K562 (cell line): ENCODE results near the gene FPR1. TPM values are rescaled to one million over a fixed set of nuclear protein-coding genes. Genes with fewer than 3 reads are reported as not detected.

Experiments
- ARID1B ChIP-seq: fragments of 450-650 bp; IDR thresholded peaks from 2 replicates; pipeline ENCODE4 v1.6.1; 2016; ENCODE audit warnings: antibody characterized with exemption, mild to moderate bottlenecking, inconsistent platforms
- CEBPG ChIP-seq, 3 experiments: fragments of 200-800 bp in 1 of 3; sonication (Bioruptor generic) in 1 of 3; sonication (generic) in 1 of 3; formaldehyde crosslinking in 1 of 3; IDR thresholded peaks in 2 of 3; conservative IDR thresholded peaks in 1 of 3; 2 replicates each; pipeline versions ENCODE4 v1.6.1 to v1.8.0; 2016 to 2022; ENCODE audit warnings: missing compliant biosample characterization in 2 of 3, missing genetic modification characterization in 2 of 3, mild to moderate bottlenecking in 1 of 3, missing genetic modification reagents in 1 of 3
- FOXM1 ChIP-seq, 2 experiments: fragments of 450-650 bp in 1 of 2; sonication (generic) in 1 of 2; formaldehyde crosslinking in 1 of 2; IDR thresholded peaks; 2 replicates each; pipeline versions ENCODE4 v1.6.1 to v1.9.0; 2017 to 2022; ENCODE audit warnings: low read depth in 2 of 2, mild to moderate bottlenecking in 2 of 2, missing genetic modification reagents in 1 of 2, moderate library complexity in 1 of 2
- FUS ChIP-seq: fragments of 200-400 bp; formaldehyde crosslinking; optimal IDR thresholded peaks from 2 replicates; pipeline ENCODE3; 2017; ENCODE audit warnings: low read depth, low read length
- KDM5B ChIP-seq: fragments of 200-600 bp; sonication (generic); IDR thresholded peaks from 2 replicates; pipeline ENCODE4 v1.6.1; 2012; ENCODE audit warnings: low read depth, mild to moderate bottlenecking, moderate library complexity, low read length, control low read depth, inconsistent platforms; ENCODE audit not compliant: insufficient replicate concordance
- MAFG ChIP-seq: fragments of 450-650 bp; conservative IDR thresholded peaks from 2 replicates; pipeline ENCODE4 v1.6.1; 2016; ENCODE audit warnings: missing genetic modification characterization, missing compliant biosample characterization
- NCOR1 ChIP-seq: fragments of 450-650 bp; IDR thresholded peaks from 2 replicates; pipeline ENCODE4 v1.6.1; 2016; ENCODE audit warnings: mild to moderate bottlenecking, moderate library complexity
- NFE2L1 ChIP-seq: fragments of 450-650 bp; IDR thresholded peaks from 2 replicates; pipeline ENCODE4 v1.6.1; 2016; ENCODE audit warnings: missing genetic modification characterization, low read depth, mild to moderate bottlenecking, missing compliant biosample characterization, moderate library complexity, borderline replicate concordance
- NR2C1 ChIP-seq, 2 experiments: fragments of 450-650 bp; IDR thresholded peaks; 2 replicates each; pipeline ENCODE4 v1.6.1; 2017; ENCODE audit warnings: mild to moderate bottlenecking in 2 of 2, antibody characterized with exemption in 1 of 2, inconsistent platforms in 1 of 2, missing compliant biosample characterization in 1 of 2, missing genetic modification characterization in 1 of 2
- RCOR1 ChIP-seq, 2 experiments: IDR thresholded peaks; 2 replicates each; pipeline ENCODE4 v1.6.1; 2012; ENCODE audit warnings: low read depth in 2 of 2, low read length in 2 of 2, borderline replicate concordance in 1 of 2, improper control_type of control experiment in 1 of 2
- SMAD3 ChIP-seq: fragments of 450-650 bp; formaldehyde crosslinking; conservative IDR thresholded peaks from 2 replicates; pipeline ENCODE4 v1.4.0; 2020; ENCODE audit warnings: mild to moderate bottlenecking
- ZBTB17 ChIP-seq: fragments of 450-650 bp; formaldehyde crosslinking; IDR thresholded peaks from 2 replicates; pipeline ENCODE4 v1.4.0; 2020; ENCODE audit warnings: mild to moderate bottlenecking
- ZFP36 ChIP-seq: fragments of 150-350 bp; IDR thresholded peaks from 2 replicates; pipeline ENCODE4 v1.6.1; 2018; ENCODE audit warnings: low read length, low read depth; ENCODE audit not compliant: partially characterized antibody
- ZFX ChIP-seq: sonication (generic); formaldehyde crosslinking; IDR thresholded peaks from 2 replicates; pipeline ENCODE4 v1.8.0; 2022; ENCODE audit warnings: mild to moderate bottlenecking, missing genetic modification reagents, moderate library complexity
- ZNF561 ChIP-seq: fragments of 450-650 bp; formaldehyde crosslinking; conservative IDR thresholded peaks from 2 replicates; pipeline ENCODE4 v1.4.0; 2020; ENCODE audit warnings: mild to moderate bottlenecking, moderate library complexity
- polyA plus RNA-seq, 8 experiments: library from polyadenylated mRNA; depleted of rRNA in 4 of 8; stranded (reverse) in 5 of 8; unstranded in 3 of 8; fragments of >200 nt; fragmentation: Nextera tagmentation in 2 of 8; fragmentation: Illumina TruSeq in 1 of 8; extraction: Ambion mirVana in 2 of 8; extraction: Trizol in 1 of 8; gene quantifications; 2 replicates each; pipeline versions ENCODE4 v1.2.1 to v1.2.3, GENCODE V29; 2011 to 2014; ENCODE audit warnings: inconsistent platforms in 1 of 8, missing spikeins in 1 of 8
- total RNA-seq, 7 experiments: library from RNA; depleted of rRNA in 6 of 7; stranded (reverse); fragments of >200 nt in 6 of 7; fragmentation: Illumina TruSeq in 2 of 7; extraction: Trizol in 2 of 7; gene quantifications; 2 replicates each; pipeline versions ENCODE4 v1.2.1 to v1.2.3, GENCODE V29; 2011 to 2021; ENCODE audit warnings: low replicate concordance in 1 of 7
- TF ChIP-seq, protein P1 (sequence below), 2 experiments: fragments of 450-650 bp; IDR thresholded peaks; 2 replicates each; pipeline ENCODE4 v1.6.1; 2016
- TF ChIP-seq, protein P2 (sequence below): sonication (generic); formaldehyde crosslinking; IDR thresholded peaks from 2 replicates; pipeline ENCODE4 v1.8.0; 2022; ENCODE audit warnings: missing genetic modification reagents, mild to moderate bottlenecking, moderate library complexity, borderline replicate concordance
- TF ChIP-seq, protein P3 (sequence below): fragments of 250-450 bp; sonication (Bioruptor Pico); IDR thresholded peaks from 2 replicates; pipeline ENCODE4 v1.4.0; 2020
- TF ChIP-seq, protein P4 (sequence below): fragments of 250-450 bp; sonication (Bioruptor Pico); IDR thresholded peaks from 2 replicates; pipeline ENCODE4 v1.4.0; 2020; ENCODE audit warnings: mild to moderate bottlenecking

Gene FPR1
- total and polyA plus RNA-seq, 9 of the 15 experiments (the other 6 are each of a cell fraction or from before 2014, with no cell fraction given) = 0.06 to 0.25 (median 0.14) TPM; not detected in 4

DNA sequence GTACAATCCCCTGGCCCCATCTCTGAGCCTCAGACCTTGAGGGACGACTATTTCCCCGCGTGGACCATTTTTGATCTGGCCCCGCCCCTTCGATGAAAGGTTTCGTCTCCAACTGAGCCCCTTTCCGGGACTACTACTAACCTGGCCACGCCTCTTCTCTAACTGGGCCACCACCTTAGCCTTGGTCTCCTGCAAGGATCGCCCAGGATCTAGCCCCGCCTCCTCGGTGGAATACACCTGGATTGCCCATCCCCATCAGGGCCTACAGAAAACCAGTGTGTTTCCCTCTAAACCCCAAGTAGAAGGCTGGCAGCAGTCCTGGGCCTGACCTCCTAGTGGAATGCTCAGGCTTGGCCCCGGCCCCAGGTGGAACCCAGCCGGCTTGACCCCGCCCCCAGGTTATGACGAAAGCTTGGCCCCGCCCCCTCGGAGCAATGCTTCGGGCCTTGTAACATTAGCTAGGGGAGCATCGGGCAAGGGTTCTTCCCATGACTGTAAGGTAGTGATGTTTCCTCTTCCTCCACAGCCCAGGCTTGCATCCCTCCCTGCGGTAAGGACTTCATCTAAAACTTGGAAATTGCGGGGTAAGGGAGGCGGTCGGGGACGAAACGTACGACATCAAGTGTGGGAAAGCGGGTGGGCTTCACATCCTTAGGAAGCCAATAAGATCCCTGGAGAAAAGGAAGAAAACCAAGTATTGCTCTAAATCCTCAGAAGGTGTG, 49.4 kb downstream of the FPR1 start (continued):
- TF ChIP-seq CEBPG (CRISPR knock-in tag; IDR thresholded peaks at IDR 0.05) = no peak
- TF ChIP-seq CEBPG (tag; conservative IDR thresholded peaks at IDR 0.05 in 1 of 2, IDR thresholded peaks at IDR 0.05 in 1 of 2) = 0 out of 4 replicates have a peak, but pooled peaks of 1 of the 2 experiments have one; percentile 18
- no peak for TF ChIP-seq ZNF561 (CRISPR knock-in tag)
- TF ChIP-seq, protein P1, sequence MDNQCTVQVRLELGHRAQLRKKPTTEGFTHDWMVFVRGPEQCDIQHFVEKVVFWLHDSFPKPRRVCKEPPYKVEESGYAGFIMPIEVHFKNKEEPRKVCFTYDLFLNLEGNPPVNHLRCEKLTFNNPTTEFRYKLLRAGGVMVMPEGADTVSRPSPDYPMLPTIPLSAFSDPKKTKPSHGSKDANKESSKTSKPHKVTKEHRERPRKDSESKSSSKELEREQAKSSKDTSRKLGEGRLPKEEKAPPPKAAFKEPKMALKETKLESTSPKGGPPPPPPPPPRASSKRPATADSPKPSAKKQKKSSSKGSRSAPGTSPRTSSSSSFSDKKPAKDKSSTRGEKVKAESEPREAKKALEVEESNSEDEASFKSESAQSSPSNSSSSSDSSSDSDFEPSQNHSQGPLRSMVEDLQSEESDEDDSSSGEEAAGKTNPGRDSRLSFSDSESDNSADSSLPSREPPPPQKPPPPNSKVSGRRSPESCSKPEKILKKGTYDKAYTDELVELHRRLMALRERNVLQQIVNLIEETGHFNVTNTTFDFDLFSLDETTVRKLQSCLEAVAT (IDR thresholded peaks at IDR 0.05) = no peak
- TF ChIP-seq KDM5B = peak; percentile 6
- no peak for TF ChIP-seq MAFG
- TF ChIP-seq RCOR1 (IDR thresholded peaks at IDR 0.05; ENCODE audit: borderline replicate concordance in 1 of 2, low read depth in 2 of 2, low read length in 2 of 2) = 0 out of 4 replicates have a peak, but pooled peaks of 1 of the 2 experiments have one; percentile 16
- no peak for TF ChIP-seq NFE2L1
- TF ChIP-seq, protein P2, sequence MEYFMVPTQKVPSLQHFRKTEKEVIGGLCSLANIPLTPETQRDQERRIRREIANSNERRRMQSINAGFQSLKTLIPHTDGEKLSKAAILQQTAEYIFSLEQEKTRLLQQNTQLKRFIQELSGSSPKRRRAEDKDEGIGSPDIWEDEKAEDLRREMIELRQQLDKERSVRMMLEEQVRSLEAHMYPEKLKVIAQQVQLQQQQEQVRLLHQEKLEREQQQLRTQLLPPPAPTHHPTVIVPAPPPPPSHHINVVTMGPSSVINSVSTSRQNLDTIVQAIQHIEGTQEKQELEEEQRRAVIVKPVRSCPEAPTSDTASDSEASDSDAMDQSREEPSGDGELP (CRISPR knock-in tag) = peak; percentile 53; the same call in 1 of the 2 replicates
- no peak for TF ChIP-seq NCOR1
- TF ChIP-seq, protein P3, sequence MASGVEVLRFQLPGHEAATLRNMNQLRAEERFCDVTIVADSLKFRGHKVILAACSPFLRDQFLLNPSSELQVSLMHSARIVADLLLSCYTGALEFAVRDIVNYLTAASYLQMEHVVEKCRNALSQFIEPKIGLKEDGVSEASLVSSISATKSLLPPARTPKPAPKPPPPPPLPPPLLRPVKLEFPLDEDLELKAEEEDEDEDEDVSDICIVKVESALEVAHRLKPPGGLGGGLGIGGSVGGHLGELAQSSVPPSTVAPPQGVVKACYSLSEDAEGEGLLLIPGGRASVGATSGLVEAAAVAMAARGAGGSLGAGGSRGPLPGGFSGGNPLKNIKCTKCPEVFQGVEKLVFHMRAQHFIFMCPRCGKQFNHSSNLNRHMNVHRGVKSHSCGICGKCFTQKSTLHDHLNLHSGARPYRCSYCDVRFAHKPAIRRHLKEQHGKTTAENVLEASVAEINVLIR (CRISPR knock-in tag) = peak; percentile 30; the same call in 1 of the 2 replicates
- TF ChIP-seq FUS = no peak
- peak; percentile 2; the same call in 1 of the 2 replicates for TF ChIP-seq ZBTB17 (CRISPR knock-in tag)
- TF ChIP-seq, protein P4, sequence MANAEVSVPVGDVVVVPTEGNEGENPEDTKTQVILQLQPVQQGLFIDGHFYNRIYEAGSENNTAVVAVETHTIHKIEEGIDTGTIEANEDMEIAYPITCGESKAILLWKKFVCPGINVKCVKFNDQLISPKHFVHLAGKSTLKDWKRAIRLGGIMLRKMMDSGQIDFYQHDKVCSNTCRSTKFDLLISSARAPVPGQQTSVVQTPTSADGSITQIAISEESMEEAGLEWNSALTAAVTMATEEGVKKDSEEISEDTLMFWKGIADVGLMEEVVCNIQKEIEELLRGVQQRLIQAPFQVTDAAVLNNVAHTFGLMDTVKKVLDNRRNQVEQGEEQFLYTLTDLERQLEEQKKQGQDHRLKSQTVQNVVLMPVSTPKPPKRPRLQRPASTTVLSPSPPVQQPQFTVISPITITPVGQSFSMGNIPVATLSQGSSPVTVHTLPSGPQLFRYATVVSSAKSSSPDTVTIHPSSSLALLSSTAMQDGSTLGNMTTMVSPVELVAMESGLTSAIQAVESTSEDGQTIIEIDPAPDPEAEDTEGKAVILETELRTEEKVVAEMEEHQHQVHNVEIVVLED (CRISPR knock-in tag) = no peak
- no peak for TF ChIP-seq ZFP36
- TF ChIP-seq SMAD3 (CRISPR knock-in tag) = no peak
- TF ChIP-seq ARID1B = 0 out of 2 replicates have a peak, but pooled peaks have one; percentile 3
- peak; percentile 64 for TF ChIP-seq ZFX (CRISPR knock-in tag)
- peak; percentile 9; the same call in 1 of the 2 replicates for TF ChIP-seq FOXM1 (IDR thresholded peaks at IDR 0.05; ENCODE audit: low read depth)
- no peak for TF ChIP-seq FOXM1 (CRISPR knock-in tag; IDR thresholded peaks at IDR 0.05; ENCODE audit: low read depth)
- TF ChIP-seq NR2C1 (IDR thresholded peaks at IDR 0.05) = 0 out of 2 replicates have a peak, but pooled peaks have one; percentile 29
- TF ChIP-seq NR2C1 (tag; IDR thresholded peaks at IDR 0.05) = no peak
